ENCODE measurements around the gene TMEM245. TPM values are rescaled to one million over a fixed set of nuclear protein-coding genes. Genes with fewer than 3 reads are reported as not detected.
"Not testable (repeated sequence)": the region's sequence is repeated elsewhere in the genome, so short reads cannot be mapped to it uniquely, and the experiment has no call there.

The TMEM245 gene
- total RNA-seq, 1 experiment from 2014 or later, result 26.6 TPM

- no peak for DNase-seq (ENCODE audit: low spot score)
- in situ Hi-C loops (cut with HindIII; ENCODE audit: low sequenced_read_pairs), result no loop called here
Measured at GRCh38 chr9:108972186-108972585, 147.6 kb downstream of the TMEM245 start.

GRCh38 chr9:108971392-108971791, 148.4 kb downstream of the TMEM245 start:
- DNase-seq (ENCODE audit: low spot score); in situ Hi-C loops (cut with HindIII; ENCODE audit: low sequenced_read_pairs): not testable (repeated sequence)

DNA sequence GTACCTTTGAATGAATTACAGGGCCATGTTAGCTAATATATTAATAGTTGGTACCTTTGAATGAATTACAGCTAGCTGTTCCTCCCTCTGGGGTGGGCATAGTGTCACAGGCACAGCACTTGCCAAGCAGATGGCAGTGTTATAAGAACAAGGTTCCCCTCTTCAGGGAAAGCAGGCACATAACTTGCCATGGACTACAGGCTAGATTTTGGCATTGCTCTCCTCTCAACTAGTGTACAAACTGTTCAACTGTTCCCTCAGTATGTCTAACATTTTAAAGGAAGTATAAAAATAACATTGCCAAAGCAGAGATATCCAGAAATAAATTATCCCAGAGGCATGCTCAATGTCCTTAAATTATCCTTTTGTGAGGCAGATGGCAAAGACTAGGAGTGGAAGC, 151.8 kb downstream of the TMEM245 start:
- in situ Hi-C loops (cut with HindIII; ENCODE audit: low sequenced_read_pairs), result loop anchor here (5.0 kb wide), 1 partner anchor 34 kb away; no protein-coding TSS in a partner anchor

More for the DNA sequence above, 151.8 kb downstream of the TMEM245 start:
- peak; percentile 43 for DNase-seq (ENCODE audit: low spot score)

Other genes with a start within 250 kb of the TMEM245 start
- 26.3 and 54.7 TPM in 2 replicates for gene ELP1, start 185.8 kb downstream of the TMEM245 start, total RNA-seq (2014; rRNA removed; shearing (Covaris generic))
- 15.3 and 16.7 TPM in 2 replicates for gene ABITRAM, start 185.5 kb downstream of the TMEM245 start, total RNA-seq (2014; rRNA removed; shearing (Covaris generic))
- 95.8 and 122 TPM in 2 replicates for gene CTNNAL1, start 106.4 kb downstream of the TMEM245 start, total RNA-seq (2014; rRNA removed; shearing (Covaris generic))
- not detected in 2 replicates for gene FRRS1L, start 47.3 kb upstream of the TMEM245 start, total RNA-seq (2014; rRNA removed; shearing (Covaris generic))
- 3.2 and 6.5 TPM in 2 replicates for gene EPB41L4B, start 201.1 kb upstream of the TMEM245 start, total RNA-seq (2014; rRNA removed; shearing (Covaris generic))

Data from G401 (cell line).